Measurements from ENCODE around the gene ASMT. TPM values are rescaled to one million over a fixed set of nuclear protein-coding genes. Genes with fewer than 3 reads are reported as not detected.
"Not testable (repeated sequence)": the region's sequence is repeated elsewhere in the genome, so short reads cannot be mapped to it uniquely, and the experiment has no call there.

ASMT gene
- total and polyA plus RNA-seq, 7 donors, result 0.22 TPM; not detected in 6

DNA sequence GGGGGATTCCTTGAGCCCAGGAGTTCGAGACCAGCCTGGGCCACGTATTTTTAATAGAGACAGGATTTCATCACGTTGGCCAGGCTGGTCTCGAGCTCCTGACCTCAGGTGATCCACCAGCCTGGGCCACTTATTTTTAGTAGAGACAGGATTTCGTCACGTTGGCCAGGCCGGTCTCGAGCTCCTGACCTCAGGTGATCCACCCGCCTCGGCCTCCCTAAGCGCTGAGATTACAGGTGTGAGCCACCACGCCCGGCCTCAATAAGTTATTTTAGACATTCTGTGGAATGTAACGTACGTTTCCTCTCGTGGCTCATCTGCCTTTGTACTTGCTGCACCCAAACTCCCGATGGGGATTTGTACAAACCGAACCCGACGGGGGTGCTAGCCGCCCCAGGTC lies 8.8 kb downstream of the ASMT start:
- H3K4me1 ChIP-seq, result no peaks in the 10 kb centered on the region
- no peak for DNase-seq
- WGBS, 2 donors, result 69 to 76% methylated on average over 21 of the region's 21 CpGs
- no peaks in the 10 kb centered on the region for H3K27me3 ChIP-seq
- H3K9me3 ChIP-seq, result no peaks in the 10 kb centered on the region
- no peak for TF ChIP-seq POLR2A (IDR thresholded peaks at IDR 0.05)
- TF ChIP-seq, protein P1, sequence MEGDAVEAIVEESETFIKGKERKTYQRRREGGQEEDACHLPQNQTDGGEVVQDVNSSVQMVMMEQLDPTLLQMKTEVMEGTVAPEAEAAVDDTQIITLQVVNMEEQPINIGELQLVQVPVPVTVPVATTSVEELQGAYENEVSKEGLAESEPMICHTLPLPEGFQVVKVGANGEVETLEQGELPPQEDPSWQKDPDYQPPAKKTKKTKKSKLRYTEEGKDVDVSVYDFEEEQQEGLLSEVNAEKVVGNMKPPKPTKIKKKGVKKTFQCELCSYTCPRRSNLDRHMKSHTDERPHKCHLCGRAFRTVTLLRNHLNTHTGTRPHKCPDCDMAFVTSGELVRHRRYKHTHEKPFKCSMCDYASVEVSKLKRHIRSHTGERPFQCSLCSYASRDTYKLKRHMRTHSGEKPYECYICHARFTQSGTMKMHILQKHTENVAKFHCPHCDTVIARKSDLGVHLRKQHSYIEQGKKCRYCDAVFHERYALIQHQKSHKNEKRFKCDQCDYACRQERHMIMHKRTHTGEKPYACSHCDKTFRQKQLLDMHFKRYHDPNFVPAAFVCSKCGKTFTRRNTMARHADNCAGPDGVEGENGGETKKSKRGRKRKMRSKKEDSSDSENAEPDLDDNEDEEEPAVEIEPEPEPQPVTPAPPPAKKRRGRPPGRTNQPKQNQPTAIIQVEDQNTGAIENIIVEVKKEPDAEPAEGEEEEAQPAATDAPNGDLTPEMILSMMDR (IDR thresholded peaks at IDR 0.05), result no peak
- TF ChIP-seq EP300 (IDR thresholded peaks at IDR 0.05), result no peak
- no peak for TF ChIP-seq POLR2AphosphoS5 (IDR thresholded peaks at IDR 0.05)
- H3K27ac ChIP-seq, result no peak overlapping the region
- H3K36me3 ChIP-seq, result no peaks in the 10 kb centered on the region
- intact Hi-C loops (cut with DNase I), result no loop called here
- H3K4me3 ChIP-seq, result no peak overlapping the region

DNA sequence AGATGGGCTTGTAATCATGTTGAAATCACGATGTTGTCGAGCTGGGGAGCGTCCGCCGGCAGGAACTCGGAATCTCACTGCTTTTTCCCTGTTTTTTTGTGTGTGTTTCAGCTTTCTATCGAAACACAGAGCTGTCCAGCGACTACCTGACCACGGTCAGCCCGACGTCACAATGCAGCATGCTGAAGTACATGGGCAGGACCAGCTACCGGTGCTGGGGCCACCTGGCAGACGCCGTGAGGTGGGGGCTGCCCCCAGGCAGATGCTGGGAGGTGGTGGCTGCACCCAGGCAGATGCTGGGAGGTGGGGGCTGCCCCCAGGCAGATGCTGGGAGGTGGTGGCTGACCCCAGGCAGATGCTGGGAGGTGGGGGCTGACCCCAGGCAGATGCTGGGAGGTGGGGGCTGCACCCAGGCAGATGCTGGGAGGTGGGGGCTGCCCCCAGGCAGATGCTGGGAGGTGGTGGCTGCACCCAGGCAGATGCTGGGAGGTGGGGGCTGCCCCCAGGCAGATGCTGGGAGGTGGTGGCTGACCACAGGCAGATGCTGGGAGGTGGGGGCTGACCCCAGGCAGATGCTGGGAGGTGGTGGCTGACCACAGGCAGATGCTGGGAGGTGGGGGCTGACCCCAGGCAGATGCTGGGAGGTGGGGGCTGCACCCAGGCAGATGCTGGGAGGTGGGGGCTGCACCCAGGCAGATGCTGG lies 9.4 kb downstream of the ASMT start:
- H3K36me3 ChIP-seq; intact Hi-C loops (cut with DNase I); H3K27ac ChIP-seq; H3K4me1 ChIP-seq; H3K9me3 ChIP-seq; H3K27me3 ChIP-seq; H3K4me3 ChIP-seq; DNase-seq: not testable (repeated sequence)
- 87 to 89% methylated on average over 14 of the region's 14 CpGs for WGBS, 2 donors

DNA sequence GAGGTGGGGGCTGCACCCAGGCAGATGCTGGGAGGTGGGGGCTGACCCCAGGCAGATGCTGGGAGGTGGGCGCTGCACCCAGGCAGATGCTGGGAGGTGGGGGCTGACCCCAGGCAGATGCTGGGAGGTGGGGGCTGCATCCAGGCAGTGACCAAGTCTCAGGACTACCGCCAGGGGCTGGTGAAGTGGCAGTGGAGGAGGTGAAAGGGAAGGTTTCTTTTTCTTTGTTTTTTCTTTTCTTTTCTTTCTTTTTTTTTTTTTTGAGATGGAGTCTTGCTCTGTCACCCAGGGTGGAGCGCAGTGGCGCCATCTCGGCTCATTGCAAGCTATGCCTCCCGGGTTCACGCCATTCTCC lies 10.0 kb downstream of the ASMT start:
- H3K36me3 ChIP-seq; DNase-seq; H3K27me3 ChIP-seq; H3K4me1 ChIP-seq; H3K27ac ChIP-seq; H3K4me3 ChIP-seq; H3K9me3 ChIP-seq; intact Hi-C loops (cut with DNase I): not testable (repeated sequence)
- 80 to 95% methylated on average over 7 of the region's 7 CpGs for WGBS, 2 donors

DNA sequence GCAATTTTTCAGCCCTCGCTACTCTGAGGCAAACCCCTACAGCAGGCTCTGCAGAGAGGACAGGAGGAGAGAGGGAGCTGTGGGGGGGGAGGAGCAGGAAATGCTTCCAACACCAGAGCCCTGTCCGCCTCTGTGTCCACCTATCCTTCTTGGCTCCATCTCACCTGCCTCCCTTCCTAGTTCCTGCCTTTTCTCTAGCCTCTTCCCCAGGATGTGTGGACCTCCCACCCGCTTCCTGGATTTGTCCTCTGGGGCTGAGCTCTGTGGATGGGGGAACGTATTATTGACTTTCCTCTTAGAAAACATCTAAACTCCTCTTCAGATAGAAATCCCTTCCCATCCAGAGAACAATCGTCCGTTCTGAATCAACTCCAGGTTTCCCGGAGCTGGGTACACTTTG lies 14.4 kb downstream of the ASMT start:
- Histone ChIP-seq H3K27me3 (no peaks in the 10 kb centered on the region), H3K36me3 (no peaks in the 10 kb centered on the region), H3K9me3 (no peaks in the 10 kb centered on the region), H3K27ac (no peak overlapping the region), H3K4me3 (no peak overlapping the region), H3K4me1 (no peaks in the 10 kb centered on the region)
- TF ChIP-seq, protein P1 (IDR thresholded peaks at IDR 0.05), result no peak
- TF ChIP-seq EP300 (IDR thresholded peaks at IDR 0.05) (no peak), POLR2A (IDR thresholded peaks at IDR 0.05) (no peak), POLR2AphosphoS5 (IDR thresholded peaks at IDR 0.05) (no peak)
- no peak for DNase-seq
- intact Hi-C loops (cut with DNase I), result no loop called here
- WGBS, 2 donors, result 78 to 87% methylated on average over 7 of the region's 7 CpGs

DNA sequence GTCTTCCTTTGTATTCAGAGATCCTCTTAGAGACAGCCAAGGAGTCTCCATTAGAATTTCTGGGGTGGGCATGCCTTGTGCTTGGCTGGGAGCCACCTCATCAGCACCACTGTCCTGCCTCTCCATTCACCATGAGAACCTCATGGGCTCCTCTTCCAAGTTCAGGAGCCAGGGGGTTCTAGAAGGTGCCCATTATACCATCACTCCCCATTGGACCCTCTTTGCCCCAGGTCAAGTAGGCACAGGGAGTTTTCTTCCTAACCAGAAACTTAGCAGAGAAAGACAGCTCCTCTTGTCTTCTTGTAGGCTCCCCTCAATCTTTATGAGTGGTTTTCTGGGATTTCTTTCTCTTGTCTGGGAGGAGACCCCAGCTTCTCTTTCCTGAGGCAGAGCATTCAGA lies 31.1 kb downstream of the ASMT start:
- Histone ChIP-seq H3K4me3 (no peak overlapping the region), H3K36me3 (no peaks in the 10 kb centered on the region), H3K9me3 (peaks cover 0 to 8% (median 4%) of the 10 kb centered on the region in 4 donors), H3K27me3 (peaks cover 0 to 15% (median 0%) of the 10 kb centered on the region in 3 donors), H3K27ac (no peak overlapping the region), H3K4me1 (no peaks in the 10 kb centered on the region)
- intact Hi-C loops (cut with DNase I), result no loop called here
- DNase-seq, result no peak
- TF ChIP-seq, protein P1 (IDR thresholded peaks at IDR 0.05), result no peak
- TF ChIP-seq POLR2A (IDR thresholded peaks at IDR 0.05) (no peak), EP300 (IDR thresholded peaks at IDR 0.05) (no peak), POLR2AphosphoS5 (IDR thresholded peaks at IDR 0.05) (no peak)

DNA sequence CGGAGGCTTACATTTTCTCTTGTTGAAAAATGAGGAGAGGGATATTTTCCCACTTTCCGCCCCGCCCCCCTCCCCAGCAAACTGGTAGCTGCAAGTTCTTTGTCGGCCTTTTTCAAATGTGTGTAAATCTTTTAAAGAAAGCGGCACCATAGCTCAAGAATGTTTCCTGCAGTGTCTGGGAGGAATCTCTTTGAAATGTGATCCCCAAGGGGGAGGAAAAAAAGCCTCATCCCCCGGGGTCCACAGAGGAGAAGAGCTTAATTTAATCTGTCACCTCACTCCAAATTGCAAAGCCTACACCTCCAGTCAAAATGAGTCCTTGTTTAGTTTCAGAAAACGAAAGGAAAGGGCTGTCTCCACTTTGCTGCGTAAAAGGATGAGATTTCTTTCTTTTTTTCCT lies 34.8 kb downstream of the ASMT start:
- no peak overlapping the region for H3K27ac ChIP-seq
- no peak overlapping the region for H3K4me3 ChIP-seq
- 46 to 58% methylated on average over 8 of the region's 8 CpGs for WGBS, 2 donors
- H3K9me3 ChIP-seq, result peaks cover 0 to 8% (median 4%) of the 10 kb centered on the region in 4 donors
- H3K27me3 ChIP-seq, result peaks cover 0 to 15% (median 0%) of the 10 kb centered on the region in 3 donors
- DNase-seq, result no peak
- H3K36me3 ChIP-seq, result no peaks in the 10 kb centered on the region
- TF ChIP-seq EP300 (IDR thresholded peaks at IDR 0.05) (no peak), POLR2A (IDR thresholded peaks at IDR 0.05) (no peak), POLR2AphosphoS5 (IDR thresholded peaks at IDR 0.05) (no peak)
- TF ChIP-seq, protein P1 (IDR thresholded peaks at IDR 0.05), result no peak
- intact Hi-C loops (cut with DNase I), result no loop called here
- no peaks in the 10 kb centered on the region for H3K4me1 ChIP-seq

Data from sigmoid colon (tissue), 7 donors.